Daoy (cell line): ENCODE results near the gene ZC3H6. TPM values are rescaled to one million over a fixed set of nuclear protein-coding genes. Genes with fewer than 3 reads are reported as not detected.
"Not testable (repeated sequence)": the region's sequence is repeated elsewhere in the genome, so short reads cannot be mapped to it uniquely, and the experiment has no call there.

Experiments
- DNase-seq: peaks from one replicate; pipeline ENCODE4 v3.0.0-alpha.2; 2015; ENCODE audit warnings: low read depth
- total RNA-seq: library from RNA; depleted of rRNA; stranded (reverse); fragments of >200 nt; shearing (Covaris generic); gene quantifications from 2 replicates; pipeline ENCODE4 v1.2.3, GENCODE V29; 2014

Gene ZC3H6
- total RNA-seq, 1 experiment from 2014 or later, result 0.69 TPM

DNA sequence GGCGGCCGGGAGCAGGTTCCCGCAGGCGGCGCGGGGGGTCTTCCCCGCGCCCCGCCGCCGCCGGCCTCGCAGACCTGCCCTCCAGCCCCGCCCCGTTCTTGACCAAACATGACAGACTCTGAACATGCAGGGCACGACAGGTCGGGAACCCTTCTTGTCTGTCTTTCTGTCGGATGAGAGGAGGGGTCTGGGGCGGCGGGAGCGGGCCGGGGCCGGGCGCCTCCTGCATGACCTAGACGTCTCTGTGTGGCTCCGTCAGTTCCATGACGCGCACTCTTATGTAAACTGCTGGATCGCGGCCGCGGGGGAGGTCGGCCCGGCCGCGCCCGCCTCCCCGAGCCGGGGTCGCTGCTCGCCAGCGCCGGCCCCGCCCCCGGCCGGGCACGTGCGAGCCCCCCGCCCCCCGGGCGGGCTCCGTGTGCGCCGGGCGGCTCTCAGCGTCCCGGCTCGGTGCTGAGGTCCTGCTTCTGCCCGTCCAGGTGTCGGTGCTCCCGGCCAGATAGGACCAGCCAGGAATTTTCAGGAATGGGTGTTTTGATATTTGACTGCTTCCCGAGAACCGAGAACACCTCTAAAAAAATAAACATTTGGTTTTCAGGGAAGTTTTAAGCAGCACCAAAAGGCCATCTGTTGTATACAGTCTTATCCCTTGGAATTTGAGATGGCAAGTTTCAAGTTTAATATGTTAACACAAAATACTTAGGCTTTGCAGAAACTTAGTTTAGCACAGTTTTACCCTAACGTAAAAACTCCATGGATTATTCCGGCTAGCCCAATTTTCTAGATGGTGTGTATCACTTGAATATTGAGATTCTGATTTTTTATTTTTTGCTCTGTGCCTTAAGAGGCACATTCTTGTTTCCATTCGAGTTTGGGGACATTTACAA lies 733 bp downstream of the ZC3H6 start:
- DNase-seq, result peak; percentile 88

DNA sequence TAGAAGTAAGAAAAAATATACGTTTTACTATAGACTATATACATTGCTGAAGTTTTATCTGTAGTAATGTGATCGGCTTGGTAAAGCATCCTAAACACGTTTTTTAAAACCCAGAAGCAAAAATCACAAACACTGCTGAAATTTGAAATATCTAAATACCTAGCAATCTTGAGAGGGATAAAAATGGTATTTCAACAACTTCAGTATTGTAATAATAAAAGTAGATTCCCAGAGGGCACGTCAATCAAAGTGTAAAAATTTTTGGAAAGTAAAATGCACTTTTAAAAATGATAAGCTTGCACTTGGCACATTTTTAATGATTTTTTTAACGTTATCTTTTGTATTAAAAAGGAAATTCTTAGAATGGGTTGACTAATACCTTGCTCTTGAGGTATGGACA lies 1.6 kb downstream of the ZC3H6 start:
- no peak for DNase-seq

- no peak for DNase-seq
These were observed 2.3 kb downstream of the ZC3H6 start for GRCh38 chr2:112277596-112278220.

DNA sequence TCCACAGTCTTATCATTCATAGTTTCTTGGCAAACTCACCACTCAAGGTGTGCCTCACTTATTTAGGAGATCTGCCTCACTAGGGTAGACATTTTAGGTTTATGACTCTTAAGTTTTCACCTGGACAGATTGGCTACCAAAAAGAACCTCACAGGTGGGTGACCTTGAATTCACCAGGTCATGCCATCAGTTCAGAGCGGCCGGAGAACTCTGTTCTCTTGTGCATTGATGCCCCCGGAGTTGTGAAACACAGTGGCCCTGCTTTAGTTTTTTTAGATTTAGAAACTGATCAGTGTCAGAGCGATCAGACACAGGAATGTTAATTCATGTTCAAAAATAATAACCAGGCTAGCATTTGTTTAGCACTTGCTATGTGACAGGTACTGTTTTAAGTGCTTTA lies 6.7 kb downstream of the ZC3H6 start:
- DNase-seq, result not testable (repeated sequence)

GRCh38 chr2:112283535-112283934 lies 8.1 kb downstream of the ZC3H6 start:
- DNase-seq, result not testable (repeated sequence)

DNA sequence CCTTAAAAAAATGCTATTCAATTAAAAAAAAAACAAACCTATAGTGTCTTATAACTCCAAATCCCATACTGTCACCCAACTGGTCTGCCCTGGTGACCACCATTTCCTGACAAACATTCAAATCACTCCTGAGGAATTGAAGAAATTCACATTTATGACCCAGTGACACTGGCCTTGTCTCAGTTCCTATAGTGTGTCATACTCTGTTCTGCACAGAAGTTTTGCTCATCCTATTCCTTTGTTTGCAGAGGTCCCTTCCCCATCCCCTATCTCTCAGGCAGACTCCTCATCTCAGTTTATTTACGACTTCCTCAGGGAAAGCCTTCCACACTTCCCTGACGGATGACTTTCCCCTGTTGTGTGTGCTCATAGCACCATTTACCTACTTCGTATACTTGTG lies 14.7 kb downstream of the ZC3H6 start:
- no peak for DNase-seq

DNA sequence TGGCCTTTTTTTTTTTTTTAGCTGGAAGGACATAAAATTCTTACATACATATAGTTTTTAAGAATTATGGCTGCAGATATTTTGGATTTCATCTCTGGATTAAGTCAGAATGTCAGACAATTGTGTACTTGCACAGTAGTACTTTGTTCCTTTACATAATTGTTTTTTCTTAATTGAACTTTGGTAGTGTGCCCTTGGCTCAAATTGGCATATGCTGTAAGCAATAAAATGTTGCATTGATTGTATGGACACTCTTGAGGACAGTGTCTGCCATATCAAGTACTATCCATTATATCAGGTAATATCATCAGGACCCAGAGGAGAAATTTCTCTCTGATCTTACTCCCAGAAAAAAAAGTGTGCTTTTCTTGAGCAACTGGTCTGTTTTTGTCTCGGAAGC lies 15.3 kb downstream of the ZC3H6 start:
- DNase-seq, result no peak

- no peak for DNase-seq
These were observed 18.4 kb downstream of the ZC3H6 start for GRCh38 chr2:112293636-112294401.

- no peak for DNase-seq
These were observed 20.1 kb downstream of the ZC3H6 start for GRCh38 chr2:112295407-112296078.

DNA sequence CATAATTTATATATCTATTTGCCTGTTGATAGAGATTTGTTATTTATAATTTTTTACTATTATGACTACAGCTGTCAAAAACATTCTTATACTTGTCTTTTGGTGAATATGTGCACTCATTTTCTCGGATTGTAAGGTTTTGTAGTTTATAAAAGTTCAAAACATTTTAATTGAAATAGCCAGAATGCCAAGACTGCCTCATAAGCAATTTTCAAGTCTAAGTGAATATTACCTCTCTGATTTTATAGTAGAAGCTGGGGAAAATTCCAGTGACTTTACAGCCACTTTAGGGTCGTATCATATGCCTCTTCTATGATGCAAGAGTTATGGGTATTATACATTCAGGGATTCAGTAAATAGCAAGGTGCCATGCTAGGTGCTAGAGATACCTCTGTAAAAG lies 21.0 kb downstream of the ZC3H6 start:
- DNase-seq, result no peak

GRCh38 chr2:112301171-112301584 lies 25.8 kb downstream of the ZC3H6 start:
- peak; percentile 65 for DNase-seq

- DNase-seq, result no peak
These were observed 26.6 kb downstream of the ZC3H6 start for GRCh38 chr2:112301973-112302372.

- no peak for DNase-seq
These were observed 29.0 kb downstream of the ZC3H6 start for GRCh38 chr2:112304298-112304941.

DNA sequence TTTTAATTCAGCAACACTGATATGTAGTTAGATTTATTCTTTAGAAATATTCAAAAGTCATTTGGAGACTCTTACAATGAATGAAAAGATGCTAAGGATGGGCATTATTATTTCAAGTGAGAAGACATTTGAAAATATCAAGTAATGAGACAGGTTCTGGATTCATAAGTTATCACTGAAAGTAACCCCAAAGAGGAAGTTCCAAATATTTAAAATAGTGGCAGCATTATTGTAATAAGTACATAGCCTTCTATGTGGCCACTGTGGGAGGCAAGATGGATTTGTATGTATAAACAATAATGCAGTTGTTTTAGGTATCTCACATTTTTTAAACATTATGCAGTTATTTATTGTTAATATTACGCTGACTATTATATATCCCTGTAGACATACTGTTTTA lies 29.7 kb downstream of the ZC3H6 start:
- DNase-seq, result no peak

GRCh38 chr2:112310906-112311305 lies 35.5 kb downstream of the ZC3H6 start:
- no peak for DNase-seq

GRCh38 chr2:112311932-112312331 lies 36.5 kb downstream of the ZC3H6 start:
- no peak for DNase-seq

DNA sequence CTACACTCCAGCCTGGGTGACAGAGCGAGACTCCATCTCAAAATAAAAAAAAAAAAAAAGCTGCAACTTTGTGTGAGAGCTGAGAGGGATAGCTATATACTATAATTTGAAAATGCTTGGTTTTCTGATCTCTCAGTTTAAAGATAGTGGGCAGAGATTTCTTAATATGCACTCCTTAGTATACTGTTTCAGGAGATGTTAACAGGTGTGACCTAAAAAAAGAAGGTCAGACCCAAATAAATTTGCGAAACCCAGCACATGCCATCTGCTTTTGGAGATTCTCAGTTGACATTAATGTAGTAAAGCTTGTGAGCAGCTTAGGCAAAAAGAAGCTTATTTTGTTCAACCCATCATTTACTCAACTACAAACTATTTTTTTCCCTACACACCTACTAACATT lies 37.4 kb downstream of the ZC3H6 start:
- DNase-seq, result no peak

GRCh38 chr2:112314856-112315255 lies 39.5 kb downstream of the ZC3H6 start:
- no peak for DNase-seq

DNA sequence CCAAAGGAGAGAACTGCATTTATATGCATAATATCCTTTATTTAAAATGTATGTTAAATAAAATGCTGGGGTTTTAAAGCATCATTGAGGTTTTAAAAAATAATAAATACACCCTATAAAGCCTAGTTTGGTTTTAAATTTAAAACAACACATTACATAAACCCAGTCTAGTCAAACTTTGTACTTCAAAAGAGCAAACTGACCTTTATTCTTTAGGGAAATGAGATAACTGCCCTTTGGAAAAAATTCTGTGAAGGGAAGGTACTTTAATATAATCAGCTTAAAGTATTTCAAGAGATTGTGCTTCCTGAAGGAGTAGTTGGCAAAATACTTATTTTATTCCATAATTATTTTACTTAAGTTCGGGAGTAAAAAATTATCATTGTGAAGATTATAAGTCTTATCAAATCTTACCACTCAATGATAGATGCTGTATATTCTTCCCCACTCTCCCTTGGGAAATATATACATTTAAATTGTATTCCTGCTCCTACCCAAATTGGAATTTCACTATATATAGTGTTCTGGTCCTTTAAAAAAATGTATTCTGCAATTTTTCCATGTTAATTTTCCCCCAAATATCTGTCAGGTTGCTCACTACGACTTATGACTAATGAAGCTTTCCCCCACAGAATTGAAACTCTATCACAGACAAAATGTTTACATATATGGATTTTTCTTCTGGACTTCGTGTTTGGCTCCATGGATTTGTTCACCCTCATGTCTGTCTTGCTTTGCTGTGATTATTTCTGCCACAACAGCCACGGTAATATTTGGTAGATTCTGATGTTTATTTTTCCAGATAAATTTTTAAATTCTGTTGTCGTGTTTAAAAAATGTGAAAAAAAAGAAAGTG lies 42.1 kb downstream of the ZC3H6 start:
- no peak for DNase-seq

DNA sequence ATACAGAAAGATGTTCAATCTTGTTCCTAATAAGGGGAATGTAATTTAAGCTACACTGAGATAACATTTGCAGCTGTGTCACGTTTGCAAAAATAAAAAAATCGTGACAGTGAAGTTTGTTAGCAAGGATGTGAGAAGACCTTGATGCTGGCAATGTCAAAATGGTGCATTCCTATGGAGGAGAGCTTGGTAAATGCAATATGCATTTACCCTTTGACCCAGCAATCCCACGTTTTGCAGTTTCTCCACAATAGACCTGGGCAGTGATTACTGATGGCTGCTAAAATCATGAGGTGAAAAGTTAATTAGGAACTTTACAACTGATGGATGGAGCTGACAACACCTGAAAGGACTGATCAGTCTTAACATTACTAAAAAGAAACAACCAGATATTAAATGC lies 43.1 kb downstream of the ZC3H6 start:
- no peak for DNase-seq
